ENCODE measurements around the gene FBXO10. TPM values are rescaled to one million over a fixed set of nuclear protein-coding genes. Genes with fewer than 3 reads are reported as not detected.

Gene FBXO10
- total RNA-seq, 1 donor from 2014 or later: 13.2 TPM

- no peak overlapping the region for H3K4me3 ChIP-seq (ENCODE audit: low read depth, low read length)
- no peak for TF ChIP-seq CTCF (IDR thresholded peaks at IDR 0.05; ENCODE audit: insufficient read depth, low read length, poor library complexity, severe bottlenecking)
- no peaks in the 10 kb centered on the region for H3K36me3 ChIP-seq (ENCODE audit: control insufficient read depth, insufficient read depth, low read length)
- DNase-seq (ENCODE audit: low read depth): no peak
- no peaks in the 10 kb centered on the region for H3K27me3 ChIP-seq (ENCODE audit: control insufficient read depth, insufficient read depth, low read length)
Observed at GRCh38 chr9:37583522-37584121, 7.4 kb upstream of the FBXO10 start.

GRCh38 chr9:37582548-37583157 lies 6.5 kb upstream of the FBXO10 start:
- TF ChIP-seq CTCF (IDR thresholded peaks at IDR 0.05; ENCODE audit: insufficient read depth, low read length, poor library complexity, severe bottlenecking): peak; percentile 65
- H3K36me3 ChIP-seq (ENCODE audit: control insufficient read depth, insufficient read depth, low read length): no peaks in the 10 kb centered on the region

GRCh38 chr9:37575511-37575914 lies 667 bp downstream of the FBXO10 start:
- DNase-seq (ENCODE audit: low read depth): no peak
- TF ChIP-seq CTCF (IDR thresholded peaks at IDR 0.05; ENCODE audit: insufficient read depth, low read length, poor library complexity, severe bottlenecking): no peak
- no peaks in the 10 kb centered on the region for H3K36me3 ChIP-seq (ENCODE audit: control insufficient read depth, insufficient read depth, low read length)
- H3K4me3 ChIP-seq (ENCODE audit: low read depth, low read length): peak overlapping the region; percentile 89
- no peaks in the 10 kb centered on the region for H3K27me3 ChIP-seq (ENCODE audit: control insufficient read depth, insufficient read depth, low read length)

More at GRCh38 chr9:37582548-37583157, 6.5 kb upstream of the FBXO10 start:
- peak; percentile 43 for DNase-seq (ENCODE audit: low read depth)
- Histone ChIP-seq H3K4me3 (ENCODE audit: low read depth, low read length) (no peak overlapping the region), H3K27me3 (ENCODE audit: control insufficient read depth, insufficient read depth, low read length) (no peaks in the 10 kb centered on the region)

GRCh38 chr9:37575001-37575400 lies 1.2 kb downstream of the FBXO10 start:
- Histone ChIP-seq H3K36me3 (ENCODE audit: control insufficient read depth, insufficient read depth, low read length) (no peaks in the 10 kb centered on the region), H3K27me3 (ENCODE audit: control insufficient read depth, insufficient read depth, low read length) (no peaks in the 10 kb centered on the region), H3K4me3 (ENCODE audit: low read depth, low read length) (no peak overlapping the region)
- TF ChIP-seq CTCF (IDR thresholded peaks at IDR 0.05; ENCODE audit: insufficient read depth, low read length, poor library complexity, severe bottlenecking): no peak
- no peak for DNase-seq (ENCODE audit: low read depth)

- TF ChIP-seq CTCF (IDR thresholded peaks at IDR 0.05; ENCODE audit: insufficient read depth, low read length, poor library complexity, severe bottlenecking): no peak
- Histone ChIP-seq H3K4me3 (ENCODE audit: low read depth, low read length) (no peak overlapping the region), H3K27me3 (ENCODE audit: control insufficient read depth, insufficient read depth, low read length) (no peaks in the 10 kb centered on the region), H3K36me3 (ENCODE audit: control insufficient read depth, insufficient read depth, low read length) (no peaks in the 10 kb centered on the region)
- DNase-seq (ENCODE audit: low read depth): no peak
Observed at GRCh38 chr9:37574241-37574721, 1.9 kb downstream of the FBXO10 start.
